ENCODE measurements around the gene RMDN2.

Gene RMDN2

DNA sequence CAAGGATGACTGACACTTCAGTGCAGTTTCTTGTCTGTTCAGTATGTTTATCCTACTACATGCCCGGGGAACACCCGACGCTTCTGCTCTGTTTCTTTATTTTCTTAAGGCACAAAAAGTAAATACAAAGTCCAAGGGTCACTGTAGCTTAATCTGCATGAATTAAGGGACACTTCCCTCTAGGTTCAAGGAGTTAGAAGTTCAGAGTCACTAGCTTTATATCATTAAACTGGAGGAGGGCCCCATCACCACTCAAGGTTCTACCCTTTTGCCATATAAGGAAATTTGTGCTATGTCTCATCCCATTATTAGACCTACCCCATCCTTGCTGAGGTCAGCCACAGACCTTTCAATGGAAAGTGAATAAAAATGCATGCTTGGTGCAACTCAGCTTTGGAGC lies 27.6 kb upstream of the RMDN2 start:
- DNase-seq (ENCODE audit: low read depth) = no peak

DNA sequence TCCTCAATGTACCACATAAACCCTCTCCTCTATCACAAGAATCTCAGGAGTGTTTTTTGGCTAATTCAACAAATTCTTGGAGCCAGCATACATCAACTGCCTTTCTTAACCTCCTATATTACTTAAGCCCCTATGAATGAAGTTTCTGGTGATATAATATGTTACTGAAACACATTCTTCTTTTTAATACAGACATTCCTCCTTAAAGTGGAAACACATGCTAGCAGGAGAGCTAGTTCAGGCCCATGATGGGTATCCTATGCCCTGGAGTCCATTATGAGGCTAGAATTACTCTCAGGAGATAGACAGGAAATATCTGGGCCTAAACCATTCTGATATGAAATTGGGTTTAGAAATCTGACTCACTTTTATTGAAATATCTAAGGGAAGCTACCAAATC lies 26.6 kb upstream of the RMDN2 start:
- no peak for DNase-seq (ENCODE audit: low read depth)
- no peak overlapping the region for H3K4me3 ChIP-seq (ENCODE audit: low read depth, low read length)
- TF ChIP-seq MYC (IDR thresholded peaks at IDR 0.05; ENCODE audit: low read depth, low read length) = no peak
- TF ChIP-seq, protein P1, sequence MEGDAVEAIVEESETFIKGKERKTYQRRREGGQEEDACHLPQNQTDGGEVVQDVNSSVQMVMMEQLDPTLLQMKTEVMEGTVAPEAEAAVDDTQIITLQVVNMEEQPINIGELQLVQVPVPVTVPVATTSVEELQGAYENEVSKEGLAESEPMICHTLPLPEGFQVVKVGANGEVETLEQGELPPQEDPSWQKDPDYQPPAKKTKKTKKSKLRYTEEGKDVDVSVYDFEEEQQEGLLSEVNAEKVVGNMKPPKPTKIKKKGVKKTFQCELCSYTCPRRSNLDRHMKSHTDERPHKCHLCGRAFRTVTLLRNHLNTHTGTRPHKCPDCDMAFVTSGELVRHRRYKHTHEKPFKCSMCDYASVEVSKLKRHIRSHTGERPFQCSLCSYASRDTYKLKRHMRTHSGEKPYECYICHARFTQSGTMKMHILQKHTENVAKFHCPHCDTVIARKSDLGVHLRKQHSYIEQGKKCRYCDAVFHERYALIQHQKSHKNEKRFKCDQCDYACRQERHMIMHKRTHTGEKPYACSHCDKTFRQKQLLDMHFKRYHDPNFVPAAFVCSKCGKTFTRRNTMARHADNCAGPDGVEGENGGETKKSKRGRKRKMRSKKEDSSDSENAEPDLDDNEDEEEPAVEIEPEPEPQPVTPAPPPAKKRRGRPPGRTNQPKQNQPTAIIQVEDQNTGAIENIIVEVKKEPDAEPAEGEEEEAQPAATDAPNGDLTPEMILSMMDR (IDR thresholded peaks at IDR 0.05; ENCODE audit: low read depth, low read length) = no peak
- TF ChIP-seq, protein P2, sequence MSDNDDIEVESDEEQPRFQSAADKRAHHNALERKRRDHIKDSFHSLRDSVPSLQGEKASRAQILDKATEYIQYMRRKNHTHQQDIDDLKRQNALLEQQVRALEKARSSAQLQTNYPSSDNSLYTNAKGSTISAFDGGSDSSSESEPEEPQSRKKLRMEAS (IDR thresholded peaks at IDR 0.05; ENCODE audit: low read depth, low read length) = no peak
- no peak for TF ChIP-seq POLR2A (IDR thresholded peaks at IDR 0.05; ENCODE audit: extremely low read depth, insufficient read length)

More for the DNA sequence above, 27.6 kb upstream of the RMDN2 start:
- TF ChIP-seq MYC (IDR thresholded peaks at IDR 0.05; ENCODE audit: low read depth, low read length) (no peak), POLR2A (IDR thresholded peaks at IDR 0.05; ENCODE audit: extremely low read depth, insufficient read length) (no peak)
- TF ChIP-seq, protein P1 (IDR thresholded peaks at IDR 0.05; ENCODE audit: low read depth, low read length) = no peak
- TF ChIP-seq, protein P2 (IDR thresholded peaks at IDR 0.05; ENCODE audit: low read depth, low read length) = no peak
- no peak overlapping the region for H3K4me3 ChIP-seq (ENCODE audit: low read depth, low read length)

DNA sequence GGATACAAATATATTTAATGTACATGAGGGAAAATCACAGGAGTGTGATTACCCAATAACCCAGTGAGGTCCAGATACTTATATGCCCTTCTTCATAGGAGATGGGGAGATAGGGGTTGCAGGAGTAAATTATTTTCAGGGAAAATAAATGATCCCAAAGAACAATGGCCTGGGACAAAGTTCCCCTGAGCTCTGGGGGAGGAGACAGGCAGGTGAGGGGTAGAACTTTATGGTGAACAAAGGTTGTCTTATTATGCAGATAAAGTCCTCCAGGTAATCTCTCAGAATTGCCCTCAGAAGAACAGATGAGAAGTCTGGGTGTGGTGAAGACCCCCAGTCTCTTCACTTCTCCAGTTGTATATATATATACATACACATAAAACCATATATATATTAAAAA lies 22.1 kb upstream of the RMDN2 start:
- TF ChIP-seq, protein P1 (IDR thresholded peaks at IDR 0.05; ENCODE audit: low read depth, low read length) = no peak
- TF ChIP-seq MYC (IDR thresholded peaks at IDR 0.05; ENCODE audit: low read depth, low read length) (no peak), POLR2A (IDR thresholded peaks at IDR 0.05; ENCODE audit: extremely low read depth, insufficient read length) (no peak)
- TF ChIP-seq, protein P2 (IDR thresholded peaks at IDR 0.05; ENCODE audit: low read depth, low read length) = no peak
- DNase-seq (ENCODE audit: low read depth) = no peak
- H3K4me3 ChIP-seq (ENCODE audit: low read depth, low read length) = no peak overlapping the region

DNA sequence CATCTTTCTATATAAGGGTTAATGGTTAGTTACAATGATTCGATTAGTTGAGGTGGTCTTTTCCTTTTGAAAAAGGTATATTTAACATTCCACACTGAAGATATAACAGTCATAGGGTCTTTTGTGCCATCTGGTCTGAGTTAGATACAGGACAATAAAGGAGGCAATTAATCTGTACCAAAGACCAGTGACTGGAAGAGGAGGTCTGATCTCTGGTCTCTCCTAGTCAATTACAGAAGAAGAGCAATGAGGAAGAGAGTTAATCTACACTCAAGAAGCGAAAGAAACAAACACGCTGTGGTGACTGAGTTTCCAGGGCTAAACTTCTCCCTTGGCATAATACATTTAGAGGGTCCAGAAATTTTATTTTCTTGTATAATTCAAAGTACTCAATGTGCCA lies 20.7 kb upstream of the RMDN2 start:
- TF ChIP-seq, protein P2 (IDR thresholded peaks at IDR 0.05; ENCODE audit: low read depth, low read length) = no peak
- TF ChIP-seq, protein P1 (IDR thresholded peaks at IDR 0.05; ENCODE audit: low read depth, low read length) = no peak
- TF ChIP-seq POLR2A (IDR thresholded peaks at IDR 0.05; ENCODE audit: extremely low read depth, insufficient read length) = no peak
- no peak for TF ChIP-seq MYC (IDR thresholded peaks at IDR 0.05; ENCODE audit: low read depth, low read length)
- H3K4me3 ChIP-seq (ENCODE audit: low read depth, low read length) = no peak overlapping the region
- DNase-seq (ENCODE audit: low read depth) = no peak

DNA sequence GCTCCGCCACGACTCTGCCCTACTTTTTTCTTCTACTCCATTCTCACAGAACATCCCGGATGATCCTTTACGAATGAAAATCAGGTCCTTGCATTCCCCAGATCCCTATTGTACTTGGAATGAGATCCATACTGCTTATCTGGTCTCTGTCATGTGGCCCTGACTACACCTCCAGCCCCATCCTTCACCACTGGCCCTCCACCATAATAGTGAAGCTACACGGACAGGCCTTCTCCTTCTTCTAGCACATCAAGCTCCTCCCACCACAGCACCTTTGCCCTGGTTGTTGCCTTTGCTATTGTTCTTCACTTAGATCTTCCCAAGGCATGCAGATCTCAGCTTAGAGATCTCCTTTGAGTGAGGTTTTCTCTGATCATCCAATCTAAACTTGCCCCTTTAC lies 20.1 kb upstream of the RMDN2 start:
- no peak overlapping the region for H3K4me3 ChIP-seq (ENCODE audit: low read depth, low read length)
- TF ChIP-seq, protein P2 (IDR thresholded peaks at IDR 0.05; ENCODE audit: low read depth, low read length) = no peak
- TF ChIP-seq POLR2A (IDR thresholded peaks at IDR 0.05; ENCODE audit: extremely low read depth, insufficient read length) (no peak), MYC (IDR thresholded peaks at IDR 0.05; ENCODE audit: low read depth, low read length) (no peak)
- TF ChIP-seq, protein P1 (IDR thresholded peaks at IDR 0.05; ENCODE audit: low read depth, low read length) = no peak
- no peak for DNase-seq (ENCODE audit: low read depth)

DNA sequence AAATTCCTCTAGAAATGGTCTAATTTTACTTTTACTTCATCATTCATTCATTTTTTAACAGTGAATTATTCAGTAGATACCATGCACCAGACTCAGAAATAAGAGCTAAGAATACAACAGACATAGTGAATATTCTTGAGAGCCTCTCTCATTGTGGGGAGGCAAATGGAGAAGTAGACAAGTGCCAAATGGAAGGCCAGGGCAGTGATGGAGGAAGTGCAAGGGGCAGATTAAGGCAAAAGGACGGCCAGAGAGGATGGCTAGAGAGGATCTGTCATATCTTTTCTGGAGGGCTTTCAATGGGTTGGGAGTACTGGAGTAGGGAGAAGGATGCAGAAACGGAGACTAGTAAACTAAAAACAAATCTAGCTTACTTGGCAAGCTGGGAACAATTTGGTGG lies 19.0 kb upstream of the RMDN2 start:
- TF ChIP-seq POLR2A (IDR thresholded peaks at IDR 0.05; ENCODE audit: extremely low read depth, insufficient read length) (no peak), MYC (IDR thresholded peaks at IDR 0.05; ENCODE audit: low read depth, low read length) (no peak)
- TF ChIP-seq, protein P2 (IDR thresholded peaks at IDR 0.05; ENCODE audit: low read depth, low read length) = no peak
- TF ChIP-seq, protein P1 (IDR thresholded peaks at IDR 0.05; ENCODE audit: low read depth, low read length) = no peak
- no peak overlapping the region for H3K4me3 ChIP-seq (ENCODE audit: low read depth, low read length)
- DNase-seq (ENCODE audit: low read depth) = no peak

Data from NB4 (cell line).